ENCODE results near the gene TTC16.

Gene TTC16

GRCh38 chr9:127715470-127716337 is at the start of gene TTC16, which contains the start of gene PTRH1:
Gene TTC16, plus strand, starts transcription at chr9:127716079. Its CDS starts 67 bp downstream, at chr9:127716146.
Gene PTRH1, minus strand, starts transcription at chr9:127715663. Its CDS starts 24 bp downstream, at chr9:127715639.
- FAIRE-seq, result peak; percentile 84
- DNase-seq (ENCODE audit: low spot score), result peak; percentile 86

GRCh38 chr9:127667127-127667844 is 48.6 kb upstream of the TTC16 start:
- DNase-seq (ENCODE audit: low spot score) (no peak), FAIRE-seq (no peak)

- no peak for FAIRE-seq
- DNase-seq (ENCODE audit: low spot score), result no peak
These were observed 48.0 kb upstream of the TTC16 start for GRCh38 chr9:127667906-127668305.

DNA sequence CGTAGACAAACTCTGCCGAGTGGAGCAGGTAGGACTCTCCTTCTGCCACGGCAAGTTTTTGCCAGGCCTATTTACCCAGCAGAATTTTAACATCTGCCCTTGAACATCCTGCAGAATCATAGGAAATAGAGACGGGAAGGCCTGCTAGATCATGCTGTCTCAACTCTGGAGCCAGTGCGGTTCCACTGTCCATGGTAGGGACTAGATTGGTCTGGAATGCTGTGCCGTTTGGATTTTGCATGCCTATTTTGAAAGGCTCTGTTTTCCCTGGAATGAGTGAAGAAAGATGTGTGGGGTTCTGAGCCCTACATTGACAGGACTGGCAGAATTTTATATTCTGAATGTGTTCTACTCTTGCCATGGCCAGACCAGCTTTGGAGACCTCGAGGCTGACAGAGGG is 42.6 kb upstream of the TTC16 start:
- DNase-seq (ENCODE audit: low spot score), result no peak
- FAIRE-seq, result no peak

DNA sequence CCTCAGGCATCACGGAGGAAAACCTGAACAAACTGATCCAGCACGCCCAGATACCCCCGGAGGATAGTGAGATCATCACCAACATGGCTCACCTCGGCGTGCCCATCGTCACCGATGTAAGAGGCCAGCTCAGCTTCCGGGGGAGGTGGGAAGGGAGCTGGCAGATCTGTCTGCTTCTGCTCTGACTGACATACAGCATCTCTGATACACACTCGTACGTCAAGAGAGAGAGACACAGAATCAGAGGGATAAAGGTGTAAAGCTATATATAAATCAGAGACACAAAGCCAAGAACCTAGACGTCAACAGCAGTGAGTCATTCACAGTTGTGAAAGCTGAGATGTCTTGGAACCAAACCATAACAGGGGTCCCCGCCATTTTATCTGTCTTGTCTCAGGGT is 39.2 kb upstream of the TTC16 start:
- FAIRE-seq, result no peak
- DNase-seq (ENCODE audit: low spot score), result no peak

DNA sequence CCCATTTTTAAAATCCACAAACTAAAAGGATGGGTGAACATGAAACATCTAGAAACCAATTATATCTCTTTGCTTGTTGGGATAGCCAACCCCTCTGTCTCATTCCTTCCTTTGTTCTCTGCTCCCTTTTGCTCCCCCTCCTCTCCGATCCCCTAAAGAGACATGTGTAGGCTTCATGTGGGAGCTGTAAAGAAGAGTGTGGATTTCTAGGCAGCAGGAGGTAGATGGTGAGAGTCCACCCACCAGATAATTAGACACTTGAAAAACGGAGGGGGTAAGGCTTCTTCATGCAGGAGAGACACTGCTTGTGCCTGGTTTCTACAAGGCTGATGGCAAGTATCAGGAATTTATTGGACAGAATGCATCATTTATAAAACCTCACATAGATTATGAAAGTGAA is 36.4 kb upstream of the TTC16 start:
- DNase-seq (ENCODE audit: low spot score) (no peak), FAIRE-seq (no peak)

DNA sequence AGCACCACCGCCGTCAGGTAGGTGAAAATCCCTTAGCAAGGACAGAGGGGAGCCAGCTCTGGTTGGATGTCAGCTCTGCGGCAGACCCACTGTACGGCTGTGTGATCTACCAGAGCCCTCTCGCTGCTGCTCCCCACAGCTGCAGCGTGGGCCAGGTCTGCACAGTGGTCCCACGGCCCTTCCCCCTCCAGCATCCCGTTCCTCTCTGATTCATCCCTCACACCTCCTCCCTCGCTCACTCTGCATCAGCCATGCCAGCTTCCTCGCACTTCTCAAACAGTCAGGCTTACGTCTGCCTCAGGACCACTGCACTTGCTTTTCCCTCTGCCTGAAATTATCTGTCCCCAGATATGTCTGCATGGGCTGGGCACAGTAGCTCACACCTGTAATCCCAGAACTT is 35.7 kb upstream of the TTC16 start:
- DNase-seq (ENCODE audit: low spot score) (no peak), FAIRE-seq (no peak)

- FAIRE-seq, result no peak
These were observed 35.0 kb upstream of the TTC16 start for GRCh38 chr9:127680846-127681245.

DNA sequence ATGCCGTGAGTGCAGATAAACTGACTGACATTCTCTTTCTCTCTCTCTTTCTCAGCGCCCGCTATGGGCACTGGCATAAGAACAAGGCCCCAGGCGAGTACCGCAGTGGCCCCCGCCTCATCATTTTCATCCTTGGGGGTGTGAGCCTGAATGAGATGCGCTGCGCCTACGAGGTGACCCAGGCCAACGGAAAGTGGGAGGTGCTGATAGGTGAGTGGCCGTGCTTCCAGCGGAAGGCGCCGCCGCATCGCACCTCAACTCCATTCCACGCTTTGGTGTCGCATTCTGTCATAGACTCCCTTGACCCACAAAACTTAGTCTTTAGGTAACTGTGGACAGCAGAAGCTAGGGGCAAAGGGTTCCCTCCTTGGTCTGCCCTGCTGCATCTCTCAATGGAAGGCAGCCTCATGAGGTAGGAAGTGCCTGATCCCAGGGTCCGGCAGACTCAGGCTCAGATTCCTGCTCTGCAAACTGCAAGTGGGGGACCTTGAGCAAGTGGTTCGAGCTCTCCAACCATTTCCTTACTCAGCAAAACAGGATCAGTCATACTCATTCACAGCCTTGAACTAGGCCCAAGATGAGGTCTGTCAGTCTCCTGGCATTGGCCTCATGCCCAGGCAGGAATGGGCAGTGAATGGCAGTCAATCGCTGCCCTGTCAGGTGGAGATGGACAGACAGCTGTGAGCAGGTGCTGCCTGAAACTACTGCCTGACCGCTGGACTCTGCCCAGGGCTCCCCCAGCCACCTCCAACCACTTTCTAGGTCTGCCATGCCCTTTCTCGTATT is 33.3 kb upstream of the TTC16 start:
- no peak for FAIRE-seq
- DNase-seq (ENCODE audit: low spot score), result no peak

More at GRCh38 chr9:127680846-127681245, 35.0 kb upstream of the TTC16 start:
- no peak for DNase-seq (ENCODE audit: low spot score)

DNA sequence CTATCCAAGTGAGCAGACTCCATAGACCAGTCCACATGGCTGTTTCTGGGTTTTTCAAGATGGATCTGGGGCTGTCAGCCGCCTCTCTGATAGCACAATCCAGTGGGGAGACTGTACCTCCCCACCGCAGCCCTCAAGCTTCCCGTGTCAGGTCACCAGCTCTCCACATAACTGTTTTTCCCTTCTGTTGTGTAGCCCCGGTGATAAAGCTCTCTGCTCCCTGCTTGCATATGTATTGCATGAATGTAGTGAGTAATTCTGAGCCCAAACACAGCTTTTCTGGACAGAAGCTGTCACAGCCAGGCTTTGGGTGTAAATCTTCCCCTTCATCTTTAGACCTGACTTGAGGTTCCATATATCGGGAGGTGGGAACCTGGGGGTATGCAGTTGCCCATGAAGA is 32.2 kb upstream of the TTC16 start:
- FAIRE-seq (no peak), DNase-seq (ENCODE audit: low spot score) (no peak)

- no peak for FAIRE-seq
- DNase-seq (ENCODE audit: low spot score), result no peak
These were observed 31.3 kb upstream of the TTC16 start for GRCh38 chr9:127684576-127684975.

GRCh38 chr9:127686461-127687393 is 29.2 kb upstream of the TTC16 start:
- no peak for FAIRE-seq
- DNase-seq (ENCODE audit: low spot score), result no peak

- FAIRE-seq, result no peak
- DNase-seq (ENCODE audit: low spot score), result no peak
These were observed 26.4 kb upstream of the TTC16 start for GRCh38 chr9:127689329-127690000.

GRCh38 chr9:127690735-127691134 is 25.1 kb upstream of the TTC16 start:
- FAIRE-seq (no peak), DNase-seq (ENCODE audit: low spot score) (no peak)

DNA sequence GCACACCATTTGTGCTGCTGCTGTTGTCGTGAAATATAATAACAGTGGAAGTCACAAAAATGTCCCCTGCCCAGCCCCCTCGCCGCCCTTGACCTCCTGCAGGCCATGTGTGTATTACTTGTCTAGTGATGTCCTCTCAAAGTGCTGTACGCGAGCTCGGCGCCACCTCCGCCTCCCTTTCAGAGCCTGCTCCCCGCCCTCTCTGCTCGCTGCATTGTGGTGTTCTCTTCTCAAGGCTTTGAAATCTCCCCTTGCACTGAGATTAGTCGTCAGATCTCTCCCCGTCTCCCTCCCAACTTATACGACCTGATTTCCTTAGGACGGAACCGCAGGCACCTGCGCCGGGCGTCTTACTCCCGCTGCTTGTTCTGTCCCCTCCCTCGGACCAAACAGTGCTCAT is 23.8 kb upstream of the TTC16 start:
- no peak for DNase-seq (ENCODE audit: low spot score)
- FAIRE-seq, result no peak

DNA sequence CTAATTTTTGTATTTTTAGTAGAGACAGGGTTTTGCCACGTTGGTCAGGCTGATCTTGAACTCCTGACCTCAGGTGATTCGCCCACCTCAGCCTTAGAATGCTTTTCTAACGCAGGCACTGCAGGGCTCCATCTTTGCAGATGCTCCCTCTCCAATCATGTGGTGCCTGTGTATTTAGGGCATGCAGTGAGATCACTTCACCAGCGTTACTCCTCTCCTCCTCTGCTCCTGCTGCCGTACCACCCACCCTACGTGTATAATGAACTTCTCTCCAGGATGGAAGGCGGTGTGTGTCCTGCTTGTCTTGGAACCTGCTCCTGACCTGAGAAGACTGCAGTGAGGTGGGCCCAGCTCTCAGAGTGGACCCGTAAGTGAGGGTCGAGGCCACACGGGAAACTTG is 22.7 kb upstream of the TTC16 start:
- FAIRE-seq (no peak), DNase-seq (ENCODE audit: low spot score) (no peak)

DNA sequence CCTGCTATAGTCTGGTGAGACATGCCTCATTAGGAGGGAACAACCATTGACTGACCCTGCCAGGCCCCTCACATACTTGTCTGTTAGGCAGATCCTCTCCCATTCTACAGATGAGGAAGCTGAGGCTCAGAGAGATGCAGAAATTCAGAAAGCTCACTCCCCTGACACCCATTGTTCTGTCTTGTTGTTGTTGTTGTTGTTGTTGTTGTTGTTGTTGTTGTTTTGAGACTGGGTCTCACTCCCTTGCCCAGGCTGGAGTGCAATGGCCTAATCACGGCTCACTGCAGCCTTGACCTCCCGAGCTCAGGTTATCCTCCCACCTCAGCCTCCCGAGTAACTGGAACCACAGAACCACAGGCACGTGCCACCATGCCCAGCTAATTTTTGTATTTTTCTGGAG is 22.2 kb upstream of the TTC16 start:
- no peak for FAIRE-seq
- no peak for DNase-seq (ENCODE audit: low spot score)

DNA sequence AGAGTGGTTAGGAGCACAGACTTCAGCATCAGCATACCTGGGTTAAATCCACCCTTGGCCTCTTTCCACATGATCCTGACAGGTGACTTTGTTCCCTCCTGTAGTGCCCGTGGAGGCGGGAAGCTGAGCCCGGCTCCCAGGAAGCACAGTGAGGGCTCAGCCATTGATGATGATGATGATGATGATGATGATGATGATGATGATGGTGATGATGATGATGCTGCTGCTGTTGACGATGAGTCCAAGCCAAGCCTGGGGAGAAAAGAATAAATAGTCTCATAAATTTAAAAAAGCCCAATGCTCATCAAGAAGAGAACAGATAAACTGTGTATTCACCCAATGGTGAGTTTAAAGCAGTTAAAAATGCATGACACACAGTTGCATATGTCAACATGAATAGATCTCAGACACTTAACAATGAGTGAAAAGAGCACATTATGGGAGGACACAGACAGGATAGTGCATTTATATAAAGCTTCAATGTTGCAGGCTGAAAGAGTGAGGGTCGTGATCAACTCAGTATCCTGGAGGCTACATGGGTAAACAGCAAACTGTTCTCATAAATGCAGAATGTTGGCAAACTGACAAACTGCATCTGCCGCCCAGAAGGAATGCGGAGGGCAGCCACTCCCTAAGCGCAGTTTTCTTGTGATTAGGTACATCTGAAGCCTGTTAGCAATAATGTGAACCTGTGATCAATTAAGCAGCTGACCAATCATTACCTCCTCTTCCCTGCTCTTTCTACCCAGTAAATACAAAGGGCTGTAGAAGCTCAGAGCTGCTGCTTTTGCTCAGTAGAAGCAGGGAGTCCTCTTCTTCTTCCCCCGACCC is 20.8 kb upstream of the TTC16 start:
- DNase-seq (ENCODE audit: low spot score) (no peak), FAIRE-seq (no peak)

DNA sequence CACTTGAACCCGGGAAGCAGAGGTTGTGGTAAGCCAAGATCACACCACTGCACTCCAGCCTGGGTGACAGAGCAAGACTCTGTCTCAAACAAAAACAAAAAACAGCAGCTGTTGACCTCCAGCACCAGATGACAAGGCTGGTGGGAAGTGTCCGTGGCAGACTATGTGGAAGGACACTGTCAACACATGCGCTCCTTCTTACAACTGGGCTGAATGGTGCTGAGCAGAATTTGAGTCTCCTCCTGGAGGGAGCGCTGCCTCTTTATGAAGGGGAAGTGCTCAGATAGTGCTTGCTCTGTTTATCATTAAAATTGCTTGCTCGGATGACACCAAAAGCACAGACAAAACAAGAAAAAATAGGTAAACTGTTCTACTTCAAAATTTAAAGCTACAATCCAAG is 18.3 kb upstream of the TTC16 start:
- no peak for DNase-seq (ENCODE audit: low spot score)
- FAIRE-seq, result no peak
